Activated naive CD4-positive, alpha-beta T cell treated with anti-CD3 and anti-CD28 coated beads for 36 hours (primary cell): Measurements from ENCODE around the gene OR2G6. TPM values are rescaled to one million over a fixed set of nuclear protein-coding genes. Genes with fewer than 3 reads are reported as not detected.

Experiments used
- total RNA-seq, 2 experiments: library from RNA; stranded (reverse); gene quantifications; one replicate each; pipeline ENCODE4 v1.2.3, GENCODE V29; 2021

The OR2G6 gene
- total RNA-seq, 2 experiments from 2014 or later = not detected

Other genes starting within 250 kb of the OR2G6 start
- gene OR2T33, start 230.1 kb upstream of the OR2G6 start, total RNA-seq = not detected
- not detected for gene OR2T12, start 204.6 kb upstream of the OR2G6 start, total RNA-seq
- gene OR2M7, start 183.5 kb upstream of the OR2G6 start, total RNA-seq = not detected
- not detected for gene OR14C36, start 159.3 kb upstream of the OR2G6 start, total RNA-seq
- gene OR2T4, start 146.4 kb upstream of the OR2G6 start, total RNA-seq = not detected
- not detected for gene OR2T6, start 132.3 kb upstream of the OR2G6 start, total RNA-seq
- not detected for gene OR2T1, start 105.0 kb upstream of the OR2G6 start, total RNA-seq
- not detected for gene OR2T2, start 62.4 kb upstream of the OR2G6 start, total RNA-seq
- not detected for gene OR2T3, start 34.7 kb upstream of the OR2G6 start, total RNA-seq
- gene OR2T5, start 19.5 kb upstream of the OR2G6 start, total RNA-seq = not detected
- gene OR2T29, start 54.7 kb downstream of the OR2G6 start, total RNA-seq = not detected
- gene OR2T34, start 66.7 kb downstream of the OR2G6 start, total RNA-seq = not detected
- gene OR2T10, start 89.6 kb downstream of the OR2G6 start, total RNA-seq = not detected
- not detected for gene OR2T11, start 127.0 kb downstream of the OR2G6 start, total RNA-seq
- gene OR2T35, start 137.2 kb downstream of the OR2G6 start, total RNA-seq = not detected
- gene OR2T27, start 147.5 kb downstream of the OR2G6 start, total RNA-seq = not detected
- not detected for gene OR14I1, start 194.7 kb downstream of the OR2G6 start, total RNA-seq
- gene LYPD8, start 247.7 kb downstream of the OR2G6 start, total RNA-seq = not detected